GM12878 (cell line): ENCODE data around the gene ADAM23. TPM values are rescaled to one million over a fixed set of nuclear protein-coding genes. Genes with fewer than 3 reads are reported as not detected.
A peak's percentile ranks its signal among the peaks of the same experiment; 100 is the strongest.

Source experiments
- ATF2 ChIP-seq: IDR thresholded peaks from 2 replicates; pipeline ENCODE4 v1.6.1; 2012; ENCODE audit warnings: low read length, inconsistent platforms
- CREB1 ChIP-seq: IDR thresholded peaks from 2 replicates; pipeline ENCODE4 v1.6.1; 2012; ENCODE audit warnings: low read depth, mild to moderate bottlenecking, inconsistent platforms
- MEF2B ChIP-seq: fragments of 450-650 bp; IDR thresholded peaks from 2 replicates; pipeline ENCODE4 v1.6.1; 2018; ENCODE audit warnings: mild to moderate bottlenecking, moderate library complexity; ENCODE audit not compliant: partially characterized antibody, poor library complexity, severe bottlenecking
- MXI1 ChIP-seq: fragments of 150-350 bp; IDR thresholded peaks from 2 replicates; pipeline ENCODE4 v1.6.1; 2011; ENCODE audit warnings: low read depth, mild to moderate bottlenecking, inconsistent platforms, low read length, improper control_type of control experiment
- NRF1 ChIP-seq: conservative IDR thresholded peaks from 2 replicates; pipeline ENCODE4 v1.6.1; 2011; ENCODE audit warnings: mild to moderate bottlenecking, low read depth, low read length, improper control_type of control experiment
- SMAD5 ChIP-seq: IDR thresholded peaks from 2 replicates; pipeline ENCODE4 v1.6.1; 2016; ENCODE audit warnings: antibody characterized with exemption, low read depth
- SREBF2 ChIP-seq: IDR thresholded peaks from 2 replicates; pipeline ENCODE4 v1.6.1; 2012; ENCODE audit warnings: mild to moderate bottlenecking, low read length
- TBL1XR1 ChIP-seq: IDR thresholded peaks from 2 replicates; pipeline ENCODE4 v1.6.1; 2012; ENCODE audit warnings: low read depth, low read length, improper control_type of control experiment
- ZNF207 ChIP-seq: fragments of 450-650 bp; IDR thresholded peaks from 2 replicates; pipeline ENCODE4 v1.6.1; 2014; ENCODE audit warnings: antibody characterized with exemption, mild to moderate bottlenecking, borderline replicate concordance
- ZNF217 ChIP-seq: fragments of 450-650 bp; IDR thresholded peaks from 2 replicates; pipeline ENCODE4 v1.6.1; 2017; ENCODE audit warnings: antibody characterized with exemption, mild to moderate bottlenecking
- ZNF24 ChIP-seq: fragments of 450-650 bp; IDR thresholded peaks from 2 replicates; pipeline ENCODE4 v1.6.1; 2017; ENCODE audit warnings: antibody characterized with exemption, mild to moderate bottlenecking
- ZNF592 ChIP-seq: fragments of 450-650 bp; IDR thresholded peaks from 2 replicates; pipeline ENCODE4 v1.6.1; 2017; ENCODE audit warnings: mild to moderate bottlenecking, moderate library complexity
- polyA plus RNA-seq, 11 experiments: library from polyadenylated mRNA; depleted of rRNA in 4 of 11; unstranded in 6 of 11; stranded (reverse) in 5 of 11; fragments of >200 nt; fragmentation: Nextera tagmentation in 4 of 11; fragmentation: Illumina TruSeq in 1 of 11; extraction: Ambion mirVana in 4 of 11; extraction: Trizol in 1 of 11; gene quantifications; 1 replicate in 1 of 11; 2 replicates in 10 of 11; pipeline versions ENCODE4 v1.2.1 to v1.2.3, GENCODE V29; 2011 to 2016; ENCODE audit warnings: inconsistent platforms in 2 of 11, missing spikeins in 2 of 11, low read depth in 1 of 11
- total RNA-seq, 4 experiments: library from RNA; depleted of rRNA in 3 of 4; stranded (reverse); fragments of >200 nt in 3 of 4; fragmentation: Illumina TruSeq in 1 of 4; extraction: Trizol in 1 of 4; gene quantifications; 2 replicates each; pipeline versions ENCODE4 v1.2.1 to v1.2.3, GENCODE V29; 2013 to 2021
- TF ChIP-seq, protein P1 (sequence below): IDR thresholded peaks from 2 replicates; pipeline ENCODE4 v1.6.1; 2011; ENCODE audit warnings: low read depth, mild to moderate bottlenecking, low read length, moderate library complexity, borderline replicate concordance; ENCODE audit errors: extremely low read depth
- TF ChIP-seq, protein P2 (sequence below): IDR thresholded peaks from 2 replicates; pipeline ENCODE4 v1.6.1; 2011; ENCODE audit warnings: borderline replicate concordance, low read depth, mild to moderate bottlenecking, moderate library complexity, low read length; ENCODE audit not compliant: insufficient read depth, poor library complexity, severe bottlenecking
- TF ChIP-seq, protein P3 (sequence below): fragments of 150-350 bp; IDR thresholded peaks from 2 replicates; pipeline ENCODE4 v1.6.1; 2016; ENCODE audit warnings: low read depth, low read length
- TF ChIP-seq, protein P4 (sequence below): fragments of 450-650 bp; IDR thresholded peaks from 2 replicates; pipeline ENCODE4 v1.6.1; 2014; ENCODE audit warnings: mild to moderate bottlenecking

ADAM23 gene
- total and polyA plus RNA-seq, 10 of the 15 experiments (the other 5 are each of a cell fraction or from before 2014, with no cell fraction given): 5.7 to 41.8 (median 15.6) TPM

DNA sequence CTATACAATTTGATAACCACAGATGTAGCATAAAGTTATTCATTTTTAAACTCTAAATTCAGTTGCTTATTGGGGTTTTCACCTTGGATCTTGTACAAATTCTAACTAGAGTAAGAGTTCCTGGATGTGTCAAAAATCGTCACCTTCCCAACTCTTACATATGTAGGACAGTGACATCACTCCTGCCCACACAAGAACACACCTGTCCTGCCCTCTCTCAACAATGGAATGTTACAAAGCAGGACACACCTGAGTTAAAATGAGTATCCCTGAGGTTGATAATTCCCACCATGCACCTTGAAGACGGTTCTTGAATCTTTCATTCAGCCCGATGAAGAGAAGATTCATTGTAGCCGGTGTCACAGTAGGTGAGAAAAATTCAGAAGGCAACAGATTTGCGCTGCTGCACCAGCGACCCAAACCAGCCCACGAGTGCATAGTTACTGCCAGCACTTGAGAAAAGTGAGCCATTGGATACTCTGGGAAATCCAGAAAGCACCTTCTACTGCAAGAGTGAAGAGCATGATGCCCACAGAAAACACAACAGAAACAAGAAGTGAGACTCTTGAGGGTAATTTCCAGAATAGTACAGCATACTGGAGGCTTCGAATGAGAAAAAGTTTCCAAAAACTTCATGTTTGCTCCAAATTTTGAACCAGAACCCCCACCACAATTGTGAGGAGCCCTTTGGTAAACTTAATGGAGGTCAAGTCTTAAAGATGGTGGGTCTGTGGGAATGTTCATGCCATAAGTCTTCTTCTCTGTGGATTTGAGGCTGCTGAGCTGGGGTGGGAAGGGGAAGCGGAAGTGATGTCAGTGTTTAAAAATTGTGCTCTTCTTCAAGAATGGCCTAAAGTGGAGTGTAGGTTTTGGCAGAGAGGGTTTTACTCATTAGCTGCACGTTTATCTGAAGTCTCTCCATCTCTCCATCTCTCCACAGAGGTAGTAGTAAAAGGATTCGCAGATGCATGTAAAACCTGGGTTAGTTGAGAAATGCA is 34.7 kb upstream of the ADAM23 start (continued):
- no peak for TF ChIP-seq TBL1XR1
- TF ChIP-seq, protein P1, sequence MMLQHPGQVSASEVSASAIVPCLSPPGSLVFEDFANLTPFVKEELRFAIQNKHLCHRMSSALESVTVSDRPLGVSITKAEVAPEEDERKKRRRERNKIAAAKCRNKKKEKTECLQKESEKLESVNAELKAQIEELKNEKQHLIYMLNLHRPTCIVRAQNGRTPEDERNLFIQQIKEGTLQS: no peak
- TF ChIP-seq, protein P2, sequence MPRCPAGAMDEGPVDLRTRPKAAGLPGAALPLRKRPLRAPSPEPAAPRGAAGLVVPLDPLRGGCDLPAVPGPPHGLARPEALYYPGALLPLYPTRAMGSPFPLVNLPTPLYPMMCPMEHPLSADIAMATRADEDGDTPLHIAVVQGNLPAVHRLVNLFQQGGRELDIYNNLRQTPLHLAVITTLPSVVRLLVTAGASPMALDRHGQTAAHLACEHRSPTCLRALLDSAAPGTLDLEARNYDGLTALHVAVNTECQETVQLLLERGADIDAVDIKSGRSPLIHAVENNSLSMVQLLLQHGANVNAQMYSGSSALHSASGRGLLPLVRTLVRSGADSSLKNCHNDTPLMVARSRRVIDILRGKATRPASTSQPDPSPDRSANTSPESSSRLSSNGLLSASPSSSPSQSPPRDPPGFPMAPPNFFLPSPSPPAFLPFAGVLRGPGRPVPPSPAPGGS: no peak
- TF ChIP-seq, protein P3, sequence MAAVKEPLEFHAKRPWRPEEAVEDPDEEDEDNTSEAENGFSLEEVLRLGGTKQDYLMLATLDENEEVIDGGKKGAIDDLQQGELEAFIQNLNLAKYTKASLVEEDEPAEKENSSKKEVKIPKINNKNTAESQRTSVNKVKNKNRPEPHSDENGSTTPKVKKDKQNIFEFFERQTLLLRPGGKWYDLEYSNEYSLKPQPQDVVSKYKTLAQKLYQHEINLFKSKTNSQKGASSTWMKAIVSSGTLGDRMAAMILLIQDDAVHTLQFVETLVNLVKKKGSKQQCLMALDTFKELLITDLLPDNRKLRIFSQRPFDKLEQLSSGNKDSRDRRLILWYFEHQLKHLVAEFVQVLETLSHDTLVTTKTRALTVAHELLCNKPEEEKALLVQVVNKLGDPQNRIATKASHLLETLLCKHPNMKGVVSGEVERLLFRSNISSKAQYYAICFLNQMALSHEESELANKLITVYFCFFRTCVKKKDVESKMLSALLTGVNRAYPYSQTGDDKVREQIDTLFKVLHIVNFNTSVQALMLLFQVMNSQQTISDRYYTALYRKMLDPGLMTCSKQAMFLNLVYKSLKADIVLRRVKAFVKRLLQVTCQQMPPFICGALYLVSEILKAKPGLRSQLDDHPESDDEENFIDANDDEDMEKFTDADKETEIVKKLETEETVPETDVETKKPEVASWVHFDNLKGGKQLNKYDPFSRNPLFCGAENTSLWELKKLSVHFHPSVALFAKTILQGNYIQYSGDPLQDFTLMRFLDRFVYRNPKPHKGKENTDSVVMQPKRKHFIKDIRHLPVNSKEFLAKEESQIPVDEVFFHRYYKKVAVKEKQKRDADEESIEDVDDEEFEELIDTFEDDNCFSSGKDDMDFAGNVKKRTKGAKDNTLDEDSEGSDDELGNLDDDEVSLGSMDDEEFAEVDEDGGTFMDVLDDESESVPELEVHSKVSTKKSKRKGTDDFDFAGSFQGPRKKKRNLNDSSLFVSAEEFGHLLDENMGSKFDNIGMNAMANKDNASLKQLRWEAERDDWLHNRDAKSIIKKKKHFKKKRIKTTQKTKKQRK: no peak
- TF ChIP-seq, protein P4, sequence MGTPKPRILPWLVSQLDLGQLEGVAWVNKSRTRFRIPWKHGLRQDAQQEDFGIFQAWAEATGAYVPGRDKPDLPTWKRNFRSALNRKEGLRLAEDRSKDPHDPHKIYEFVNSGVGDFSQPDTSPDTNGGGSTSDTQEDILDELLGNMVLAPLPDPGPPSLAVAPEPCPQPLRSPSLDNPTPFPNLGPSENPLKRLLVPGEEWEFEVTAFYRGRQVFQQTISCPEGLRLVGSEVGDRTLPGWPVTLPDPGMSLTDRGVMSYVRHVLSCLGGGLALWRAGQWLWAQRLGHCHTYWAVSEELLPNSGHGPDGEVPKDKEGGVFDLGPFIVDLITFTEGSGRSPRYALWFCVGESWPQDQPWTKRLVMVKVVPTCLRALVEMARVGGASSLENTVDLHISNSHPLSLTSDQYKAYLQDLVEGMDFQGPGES: no peak
- TF ChIP-seq ZNF217: no peak
- no peak for TF ChIP-seq ZNF592
- TF ChIP-seq ZNF24: no peak
- TF ChIP-seq MEF2B: no peak
- TF ChIP-seq ATF2: no peak
- TF ChIP-seq MXI1: no peak
- no peak for TF ChIP-seq ZNF207
- no peak for TF ChIP-seq SREBF2
- TF ChIP-seq NRF1: no peak
- 0 out of 2 replicates have a peak, but pooled peaks have one; percentile 10 for TF ChIP-seq CREB1
- no peak for TF ChIP-seq SMAD5
